Measurements from ENCODE around the gene CECR2.

CECR2 gene

GRCh38 chr22:17451316-17451715, 82.1 kb downstream of the CECR2 start:
- no peak for DNase-seq (ENCODE audit: low read depth in 2 of 2)

GRCh38 chr22:17460895-17461294, 91.6 kb downstream of the CECR2 start:
- DNase-seq (ENCODE audit: low read depth in 2 of 2) = no peak

GRCh38 chr22:17470880-17471500, 101.7 kb downstream of the CECR2 start:
- DNase-seq (ENCODE audit: low read depth in 2 of 2) = no peak

GRCh38 chr22:17471886-17472535, 102.8 kb downstream of the CECR2 start:
- no peak for DNase-seq (ENCODE audit: low read depth in 2 of 2)

GRCh38 chr22:17472932-17473331, 103.7 kb downstream of the CECR2 start:
- DNase-seq (ENCODE audit: low read depth in 2 of 2) = no peak

GRCh38 chr22:17475318-17476230, 106.3 kb downstream of the CECR2 start:
- no peak for DNase-seq (ENCODE audit: low read depth in 2 of 2)

GRCh38 chr22:17476838-17477237, 107.6 kb downstream of the CECR2 start:
- DNase-seq (ENCODE audit: low read depth in 2 of 2) = no peak

- DNase-seq (ENCODE audit: low read depth in 2 of 2) = no peak
These were observed 108.2 kb downstream of the CECR2 start for GRCh38 chr22:17477391-17477833.

- DNase-seq (ENCODE audit: low read depth in 2 of 2) = no peak
These were observed 109.9 kb downstream of the CECR2 start for GRCh38 chr22:17479135-17479534.

- no peak for DNase-seq (ENCODE audit: low read depth in 2 of 2)
These were observed 112.2 kb downstream of the CECR2 start for GRCh38 chr22:17481424-17481823.

- no peak for DNase-seq (ENCODE audit: low read depth in 2 of 2)
These were observed 114.6 kb downstream of the CECR2 start for GRCh38 chr22:17483688-17484372.

- DNase-seq (ENCODE audit: low read depth in 2 of 2) = no peak
These were observed 115.3 kb downstream of the CECR2 start for GRCh38 chr22:17484608-17485007.

- DNase-seq (ENCODE audit: low read depth in 2 of 2) = no peak
These were observed 117.1 kb downstream of the CECR2 start for GRCh38 chr22:17486313-17486712.

GRCh38 chr22:17486719-17487118, 117.5 kb downstream of the CECR2 start:
- no peak for DNase-seq (ENCODE audit: low read depth in 2 of 2)

GRCh38 chr22:17489101-17489500, 119.8 kb downstream of the CECR2 start:
- DNase-seq (ENCODE audit: low read depth in 2 of 2) = no peak

- no peak for DNase-seq (ENCODE audit: low read depth in 2 of 2)
These were observed 121.9 kb downstream of the CECR2 start for GRCh38 chr22:17491090-17491640.

GRCh38 chr22:17492247-17492646, 123.0 kb downstream of the CECR2 start:
- DNase-seq (ENCODE audit: low read depth in 2 of 2) = no peak

- no peak for DNase-seq (ENCODE audit: low read depth in 2 of 2)
These were observed 124.2 kb downstream of the CECR2 start for GRCh38 chr22:17493419-17493981.

- DNase-seq (ENCODE audit: low read depth in 2 of 2) = no peak
These were observed 127.6 kb downstream of the CECR2 start for GRCh38 chr22:17496841-17497240.

- no peak for DNase-seq (ENCODE audit: low read depth in 2 of 2)
These were observed 132.5 kb downstream of the CECR2 start for GRCh38 chr22:17501679-17502285.

GRCh38 chr22:17508110-17508509, 138.8 kb downstream of the CECR2 start:
- no peak for DNase-seq (ENCODE audit: low read depth in 2 of 2)
